GM18499 (cell line): Measurements from ENCODE around the gene NDUFAB1.
"Not testable (repeated sequence)": the region's sequence is repeated elsewhere in the genome, so short reads cannot be mapped to it uniquely, and the experiment has no call there.

ENCODE experiments used
- ATAC-seq: cut with Tn5 transposase; IDR thresholded peaks from one replicate; pipeline ENCODE4 v1.9.1; 2021; ENCODE audit warnings: moderate number of reproducible peaks; ENCODE audit not compliant: insufficient read depth, unreplicated experiment

The NDUFAB1 gene

GRCh38 chr16:23595951-23596720 lies at the start of gene NDUFAB1:
Gene NDUFAB1, minus strand, starts transcription at chr16:23596316. Its CDS starts 26 bp downstream, at chr16:23596290.
- ATAC-seq = peak; percentile 46

GRCh38 chr16:23642246-23642774 lies 46.2 kb upstream of the NDUFAB1 start:
- ATAC-seq = no peak

GRCh38 chr16:23640931-23641765 lies 45.0 kb upstream of the NDUFAB1 start, which contains the start of the genes DCTN5 and PALB2:
Gene DCTN5, plus strand, starts transcription at chr16:23641466. Its CDS starts 77 bp downstream, at chr16:23641543.
Gene PALB2, minus strand, starts transcription at chr16:23641310. Its CDS starts 153 bp downstream, at chr16:23641157.
- ATAC-seq = peak; percentile 71

- no peak for ATAC-seq
Observed at GRCh38 chr16:23640615-23640930, 44.5 kb upstream of the NDUFAB1 start.

- ATAC-seq = no peak
Observed at GRCh38 chr16:23635958-23636357, 39.8 kb upstream of the NDUFAB1 start.

- ATAC-seq = no peak
Observed at GRCh38 chr16:23634461-23635036, 38.4 kb upstream of the NDUFAB1 start.

- not testable (repeated sequence) for ATAC-seq
Observed at GRCh38 chr16:23631874-23632273, 35.8 kb upstream of the NDUFAB1 start.

GRCh38 chr16:23629516-23629915 lies 33.4 kb upstream of the NDUFAB1 start:
- ATAC-seq = no peak

- ATAC-seq = no peak
Observed at GRCh38 chr16:23624092-23624491, 28.0 kb upstream of the NDUFAB1 start.

GRCh38 chr16:23615805-23616204 lies 19.7 kb upstream of the NDUFAB1 start:
- ATAC-seq = no peak

GRCh38 chr16:23611936-23612335 lies 15.8 kb upstream of the NDUFAB1 start:
- no peak for ATAC-seq

- ATAC-seq = not testable (repeated sequence)
Observed at GRCh38 chr16:23610905-23611304, 14.8 kb upstream of the NDUFAB1 start.

GRCh38 chr16:23609929-23610328 lies 13.8 kb upstream of the NDUFAB1 start:
- no peak for ATAC-seq

- ATAC-seq = no peak
Observed at GRCh38 chr16:23608194-23608593, 12.1 kb upstream of the NDUFAB1 start.

GRCh38 chr16:23607726-23608125 lies 11.6 kb upstream of the NDUFAB1 start:
- ATAC-seq = no peak

- ATAC-seq = no peak
Observed at GRCh38 chr16:23597003-23597756, 1.1 kb upstream of the NDUFAB1 start.

GRCh38 chr16:23595246-23595950 lies 718 bp downstream of the NDUFAB1 start:
- ATAC-seq = no peak

GRCh38 chr16:23594186-23594585 lies 1.9 kb downstream of the NDUFAB1 start:
- ATAC-seq = no peak

- no peak for ATAC-seq
Observed at GRCh38 chr16:23590181-23590580, 5.9 kb downstream of the NDUFAB1 start.
